Nephron (organoid): ENCODE results near the gene FPGS.

Experiments
- H3K27ac Mint-ChIP-seq, 3 experiments: 2 replicates each; pipeline ENCODE4 v1.8.0; 2020; ENCODE audit warnings: mixed read lengths in 3 of 3, mild to moderate bottlenecking in 2 of 3, moderate library complexity in 1 of 3
- H3K27me3 Mint-ChIP-seq: 2 replicates; pipeline ENCODE4 v1.8.0; 2021; ENCODE audit warnings: low read depth, mild to moderate bottlenecking, moderate library complexity, mixed read lengths
- H3K36me3 Mint-ChIP-seq: 2 replicates; pipeline ENCODE4 v1.8.0; 2020; ENCODE audit warnings: low read depth, mixed read lengths
- H3K4me1 Mint-ChIP-seq: 2 replicates; pipeline ENCODE4 v1.8.0; 2020; ENCODE audit warnings: mixed read lengths
- H3K4me3 Mint-ChIP-seq, 3 experiments: 2 replicates each; pipeline ENCODE4 v1.8.0; 2020; ENCODE audit warnings: mild to moderate bottlenecking in 3 of 3, mixed read lengths in 3 of 3, moderate library complexity in 2 of 3
- H3K9me3 Mint-ChIP-seq: 2 replicates; pipeline ENCODE4 v1.8.0; 2020; ENCODE audit warnings: mixed read lengths
- TF ChIP-seq, protein P1 (sequence below), 3 experiments: fragments of 200-600 bp; sonication (generic); IDR thresholded peaks; one replicate each; pipeline ENCODE4 v1.5.0; 2021; ENCODE audit warnings: antibody characterized with exemption in 3 of 3; ENCODE audit not compliant: unreplicated experiment in 3 of 3

The FPGS gene

GRCh38 chr9:127802576-127803443 lies at the start of gene FPGS:
FPGS (plus strand) TSS chr9:127802882; CDS start chr9:127802925, 43 bp downstream.
- TF ChIP-seq, protein P1, sequence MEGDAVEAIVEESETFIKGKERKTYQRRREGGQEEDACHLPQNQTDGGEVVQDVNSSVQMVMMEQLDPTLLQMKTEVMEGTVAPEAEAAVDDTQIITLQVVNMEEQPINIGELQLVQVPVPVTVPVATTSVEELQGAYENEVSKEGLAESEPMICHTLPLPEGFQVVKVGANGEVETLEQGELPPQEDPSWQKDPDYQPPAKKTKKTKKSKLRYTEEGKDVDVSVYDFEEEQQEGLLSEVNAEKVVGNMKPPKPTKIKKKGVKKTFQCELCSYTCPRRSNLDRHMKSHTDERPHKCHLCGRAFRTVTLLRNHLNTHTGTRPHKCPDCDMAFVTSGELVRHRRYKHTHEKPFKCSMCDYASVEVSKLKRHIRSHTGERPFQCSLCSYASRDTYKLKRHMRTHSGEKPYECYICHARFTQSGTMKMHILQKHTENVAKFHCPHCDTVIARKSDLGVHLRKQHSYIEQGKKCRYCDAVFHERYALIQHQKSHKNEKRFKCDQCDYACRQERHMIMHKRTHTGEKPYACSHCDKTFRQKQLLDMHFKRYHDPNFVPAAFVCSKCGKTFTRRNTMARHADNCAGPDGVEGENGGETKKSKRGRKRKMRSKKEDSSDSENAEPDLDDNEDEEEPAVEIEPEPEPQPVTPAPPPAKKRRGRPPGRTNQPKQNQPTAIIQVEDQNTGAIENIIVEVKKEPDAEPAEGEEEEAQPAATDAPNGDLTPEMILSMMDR (IDR thresholded peaks at IDR 0.05; ENCODE audit: unreplicated experiment in 3 of 3), result peak in 1 of 3 experiments; percentile 6
- H3K27ac Mint-ChIP-seq, result peak within 1 kb of the TSS; percentile 74 to 93 (median 87)
- peak within 1 kb of the TSS; percentile 92 to 96 (median 94) for H3K4me3 Mint-ChIP-seq
- H3K9me3 Mint-ChIP-seq, result no peaks in the 10 kb centered on the region
- peaks cover 4% of the 10 kb centered on the region for H3K27me3 Mint-ChIP-seq
- H3K36me3 Mint-ChIP-seq, result peaks cover 16% of the 10 kb centered on the region
- peaks cover 21% of the 10 kb centered on the region for H3K4me1 Mint-ChIP-seq

- TF ChIP-seq, protein P1 (IDR thresholded peaks at IDR 0.05; ENCODE audit: unreplicated experiment in 3 of 3), result no peak
- H3K9me3 Mint-ChIP-seq, result no peaks in the 10 kb centered on the region
- H3K27me3 Mint-ChIP-seq, result peaks cover 52% of the 10 kb centered on the region
- peaks cover 5% of the 10 kb centered on the region for H3K4me1 Mint-ChIP-seq
- peaks cover 10% of the 10 kb centered on the region for H3K36me3 Mint-ChIP-seq
- H3K4me3 Mint-ChIP-seq, result peak overlapping the region; percentile 32 to 72 (median 65)
- no peak overlapping the region for H3K27ac Mint-ChIP-seq
These were observed 49.5 kb upstream of the FPGS start for GRCh38 chr9:127753148-127753547.

- TF ChIP-seq, protein P1 (IDR thresholded peaks at IDR 0.05; ENCODE audit: unreplicated experiment in 3 of 3), result no peak
- no peaks in the 10 kb centered on the region for H3K9me3 Mint-ChIP-seq
- H3K27me3 Mint-ChIP-seq, result peaks cover 57% of the 10 kb centered on the region
- no peak overlapping the region for H3K27ac Mint-ChIP-seq
- peaks cover 5% of the 10 kb centered on the region for H3K4me1 Mint-ChIP-seq
- peaks cover 10% of the 10 kb centered on the region for H3K36me3 Mint-ChIP-seq
- H3K4me3 Mint-ChIP-seq, result no peak overlapping the region
These were observed 49.1 kb upstream of the FPGS start for GRCh38 chr9:127753622-127754021.

GRCh38 chr9:127754099-127755060 lies 48.3 kb upstream of the FPGS start:
- peaks cover 10% of the 10 kb centered on the region for H3K36me3 Mint-ChIP-seq
- H3K27ac Mint-ChIP-seq, result no peak overlapping the region
- peaks cover 60% of the 10 kb centered on the region for H3K27me3 Mint-ChIP-seq
- no peaks in the 10 kb centered on the region for H3K9me3 Mint-ChIP-seq
- TF ChIP-seq, protein P1 (IDR thresholded peaks at IDR 0.05; ENCODE audit: unreplicated experiment in 3 of 3), result no peak
- H3K4me3 Mint-ChIP-seq, result peak overlapping the region in 1 of 3 experiments; percentile 65
- peaks cover 5% of the 10 kb centered on the region for H3K4me1 Mint-ChIP-seq

DNA sequence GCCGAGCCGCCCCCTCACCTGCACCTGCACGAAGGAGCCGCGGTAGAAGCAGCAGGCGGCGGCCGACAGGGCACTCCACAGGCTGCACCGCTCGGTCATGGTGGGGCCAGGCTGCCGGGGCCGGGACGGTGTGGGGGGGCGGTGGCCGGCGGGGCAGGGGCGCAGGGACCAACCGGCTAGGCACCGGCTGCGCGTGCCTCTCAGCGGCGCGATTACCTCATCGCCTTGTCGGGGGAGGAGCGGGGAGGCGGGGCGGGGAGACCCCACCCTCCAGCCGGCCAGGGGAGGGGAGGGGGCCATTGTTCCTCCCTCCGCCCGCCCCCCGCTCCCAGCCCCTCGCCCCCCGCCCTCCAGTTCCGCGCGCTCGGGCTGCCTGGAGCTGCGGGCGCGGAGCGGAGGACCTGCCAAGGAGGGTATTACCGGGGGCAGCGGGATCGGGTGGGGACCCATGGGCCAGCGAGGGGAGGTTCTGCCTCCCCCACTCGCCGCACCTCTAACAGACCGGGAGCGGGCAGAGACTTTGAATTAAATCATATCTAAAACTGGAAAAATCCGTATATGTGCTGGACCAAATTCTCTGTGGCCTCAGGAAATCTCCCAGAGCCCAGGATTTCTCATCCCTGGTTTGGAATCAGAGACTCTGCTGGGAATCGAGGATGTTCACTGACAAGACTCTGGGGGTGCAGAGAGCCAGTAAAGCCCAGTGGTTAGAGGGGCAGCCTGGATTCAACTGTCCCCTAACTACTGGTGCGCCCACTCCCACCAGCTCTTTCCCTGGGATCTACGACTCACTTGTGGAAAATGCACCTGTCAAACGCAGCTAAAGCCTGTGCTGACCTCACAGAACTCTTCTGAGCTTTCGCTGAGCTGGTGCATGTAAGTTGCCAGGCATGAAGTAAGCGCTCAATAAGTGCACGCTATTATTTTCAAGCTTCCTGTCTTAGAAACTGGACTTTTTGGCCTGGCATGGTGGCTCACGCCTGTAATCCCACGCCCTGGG lies 47.3 kb upstream of the FPGS start:
- peak overlapping the region in 2 of 3 experiments; percentile 32 to 47 for H3K4me3 Mint-ChIP-seq
- no peaks in the 10 kb centered on the region for H3K9me3 Mint-ChIP-seq
- peaks cover 8% of the 10 kb centered on the region for H3K36me3 Mint-ChIP-seq
- peaks cover 5% of the 10 kb centered on the region for H3K4me1 Mint-ChIP-seq
- peaks cover 60% of the 10 kb centered on the region for H3K27me3 Mint-ChIP-seq
- TF ChIP-seq, protein P1 (IDR thresholded peaks at IDR 0.05; ENCODE audit: unreplicated experiment in 3 of 3), result no peak
- H3K27ac Mint-ChIP-seq, result no peak overlapping the region
